GM23338 (cell line): Measurements from ENCODE around the gene CCDC117. TPM values are rescaled to one million over a fixed set of nuclear protein-coding genes. Genes with fewer than 3 reads are reported as not detected.
"Not testable (repeated sequence)": the region's sequence is repeated elsewhere in the genome, so short reads cannot be mapped to it uniquely, and the experiment has no call there.

ENCODE experiments used
- ATAC-seq: fragments of 200-7000 bp; cut with Tn5 transposase; 3 replicates; pipeline ENCODE4 v1.9.1; 2020
- DNase-seq: peaks from one replicate; pipeline ENCODE4 v3.0.0-alpha.2; 2015; ENCODE audit warnings: low spot score
- H2AFZ ChIP-seq: fragments of 200-600 bp; sonication (generic); 2 replicates; pipeline ENCODE4 v1.8.0; 2016; ENCODE audit warnings: antibody characterized with exemption, mild to moderate bottlenecking, moderate library complexity
- H3F3A ChIP-seq: fragments of 200-600 bp; sonication (generic); replicated peaks from 2 replicates; pipeline ENCODE4 v1.8.0; 2017; ENCODE audit warnings: antibody characterized with exemption, mixed run types, low read depth
- H3K27ac ChIP-seq: fragments of 200-600 bp; sonication (generic); 2 replicates; pipeline ENCODE4 v1.6.1; 2016; ENCODE audit warnings: low read depth
- H3K27me3 ChIP-seq: fragments of 200-600 bp; sonication (generic); 2 replicates; pipeline ENCODE4 v1.8.0; 2016; ENCODE audit warnings: mild to moderate bottlenecking, mixed run types, moderate library complexity; ENCODE audit not compliant: insufficient read depth
- H3K36me3 ChIP-seq: fragments of 200-600 bp; sonication (generic); 2 replicates; pipeline ENCODE4 v1.8.0; 2016; ENCODE audit warnings: mild to moderate bottlenecking; ENCODE audit not compliant: insufficient read depth
- H3K4me1 ChIP-seq: fragments of 200-600 bp; sonication (generic); 2 replicates; pipeline ENCODE4 v1.8.0; 2016; ENCODE audit warnings: mild to moderate bottlenecking, moderate library complexity; ENCODE audit not compliant: insufficient read depth
- H3K4me2 ChIP-seq: fragments of 200-600 bp; sonication (generic); 2 replicates; pipeline ENCODE4 v1.7.1; 2017; ENCODE audit warnings: mixed run types
- H3K4me3 ChIP-seq: fragments of 200-600 bp; sonication (generic); 2 replicates; pipeline ENCODE4 v1.6.1; 2016; ENCODE audit warnings: mixed run types
- H3K79me2 ChIP-seq: fragments of 200-600 bp; sonication (generic); replicated peaks from 2 replicates; pipeline ENCODE4 v1.8.0; 2017; ENCODE audit warnings: mild to moderate bottlenecking; ENCODE audit not compliant: insufficient read depth
- H3K9me2 ChIP-seq: fragments of 200-600 bp; sonication (generic); 2 replicates; pipeline ENCODE4 v1.8.0; 2017; ENCODE audit not compliant: insufficient read depth
- H4K20me1 ChIP-seq: fragments of 200-600 bp; sonication (generic); replicated peaks from 2 replicates; pipeline ENCODE4 v1.8.0; 2017; ENCODE audit warnings: mild to moderate bottlenecking; ENCODE audit not compliant: insufficient read depth
- H3K27ac Mint-ChIP-seq: 2 replicates; pipeline ENCODE4 v1.8.0; 2020; ENCODE audit warnings: inconsistent platforms, mild to moderate bottlenecking, moderate library complexity, mixed read lengths
- H3K27me3 Mint-ChIP-seq: 3 replicates; pipeline ENCODE4 v1.8.0; 2022; ENCODE audit warnings: low read depth, mild to moderate bottlenecking, moderate library complexity, mixed read lengths, inconsistent platforms; ENCODE audit not compliant: insufficient read depth, poor library complexity
- H3K36me3 Mint-ChIP-seq: 3 replicates; pipeline ENCODE4 v1.8.0; 2021; ENCODE audit warnings: low read depth, mild to moderate bottlenecking, inconsistent platforms, moderate library complexity, mixed read lengths
- H3K4me1 Mint-ChIP-seq: 3 replicates; pipeline ENCODE4 v1.8.0; 2020; ENCODE audit warnings: mild to moderate bottlenecking, inconsistent platforms, mixed read lengths
- H3K4me3 Mint-ChIP-seq: 3 replicates; pipeline ENCODE4 v1.8.0; 2021; ENCODE audit warnings: moderate library complexity, mild to moderate bottlenecking, inconsistent platforms, mixed read lengths
- H3K9me3 Mint-ChIP-seq: 3 replicates; pipeline ENCODE4 v1.8.0; 2020; ENCODE audit warnings: moderate library complexity, mild to moderate bottlenecking, inconsistent platforms, mixed read lengths
- CREB1 ChIP-seq: fragments of 250-450 bp; sonication (Bioruptor Pico); IDR thresholded peaks from 2 replicates; pipeline ENCODE4 v1.5.0; 2020; ENCODE audit warnings: low read depth, mild to moderate bottlenecking, moderate library complexity
- EZH2 ChIP-seq: fragments of 200-600 bp; sonication (generic); IDR thresholded peaks from one replicate; pipeline ENCODE4 v1.8.0; 2017; ENCODE audit warnings: antibody characterized with exemption, mild to moderate bottlenecking, low read depth; ENCODE audit not compliant: unreplicated experiment
- EZH2phosphoT487 ChIP-seq: fragments of 200-600 bp; sonication (generic); IDR thresholded peaks from one replicate; pipeline ENCODE4 v1.8.1; 2018; ENCODE audit warnings: antibody characterized with exemption; ENCODE audit not compliant: unreplicated experiment
- JUNB ChIP-seq: IDR thresholded peaks from one replicate; pipeline ENCODE4 v1.6.1; 2016; ENCODE audit warnings: antibody characterized with exemption; ENCODE audit not compliant: unreplicated experiment
- NANOG ChIP-seq: IDR thresholded peaks from 2 replicates; pipeline ENCODE4 v1.6.1; 2016; ENCODE audit warnings: antibody characterized with exemption, borderline replicate concordance
- POLR2AphosphoS5 ChIP-seq: IDR thresholded peaks from 2 replicates; pipeline ENCODE4 v1.6.1; 2016; ENCODE audit warnings: antibody characterized with exemption, low read depth
- REST ChIP-seq: IDR thresholded peaks from one replicate; pipeline ENCODE4 v1.6.1; 2018; ENCODE audit warnings: antibody characterized with exemption; ENCODE audit not compliant: unreplicated experiment
- STAT1 ChIP-seq: IDR thresholded peaks from one replicate; pipeline ENCODE4 v1.6.1; 2016; ENCODE audit warnings: antibody characterized with exemption; ENCODE audit not compliant: unreplicated experiment
- ZNF114 ChIP-seq: fragments of 250-450 bp; sonication (Bioruptor Pico); IDR thresholded peaks from 2 replicates; pipeline ENCODE4 v1.5.0; 2020; ENCODE audit warnings: mild to moderate bottlenecking, moderate library complexity
- ZNF462 ChIP-seq: fragments of 250-450 bp; sonication (Bioruptor Pico); IDR thresholded peaks from 2 replicates; pipeline ENCODE4 v1.5.0; 2020; ENCODE audit warnings: mild to moderate bottlenecking, moderate library complexity
- polyA plus RNA-seq: library from polyadenylated mRNA; unstranded; fragments of >200 nt; fragmentation: Nextera tagmentation; extraction: Ambion mirVana; gene quantifications from 2 replicates; pipeline ENCODE4 v1.2.1, GENCODE V29; 2016
- total RNA-seq: library from RNA; depleted of rRNA; stranded (reverse); fragments of >200 nt; shearing (Covaris generic); gene quantifications from 2 replicates; pipeline ENCODE4 v1.2.3, GENCODE V29; 2014
- TF ChIP-seq, protein P1 (sequence below), 2 experiments: fragments of 200-600 bp in 1 of 2; sonication (generic) in 1 of 2; conservative IDR thresholded peaks; 2 replicates each; pipeline versions ENCODE4 v1.5.1 to v1.6.1; 2016 to 2017; ENCODE audit warnings: antibody characterized with exemption in 2 of 2, low read depth in 2 of 2, mild to moderate bottlenecking in 2 of 2, moderate library complexity in 1 of 2

Gene CCDC117
- total and polyA plus RNA-seq, 2 experiments from 2014 or later: 23.9 to 54.1 TPM

DNA sequence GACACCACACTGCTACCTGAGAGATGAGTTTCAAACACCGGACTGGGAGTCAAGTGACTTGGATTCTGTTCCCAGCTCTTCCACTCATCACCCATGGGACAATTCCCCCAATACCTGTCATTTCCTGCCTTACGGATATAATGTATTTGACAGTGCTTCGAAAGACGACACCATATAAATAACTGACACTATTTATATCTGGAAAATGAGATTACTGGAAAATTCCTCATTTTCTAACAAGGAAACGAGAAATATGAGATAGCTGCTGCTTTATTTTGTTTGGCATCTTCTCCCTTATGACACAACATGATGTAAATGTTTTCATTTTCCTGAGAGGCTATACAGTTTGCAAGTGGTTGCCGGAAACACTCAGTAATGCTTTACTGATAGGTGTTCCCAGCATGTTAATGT is 22.0 kb upstream of the CCDC117 start:
- H3K27ac ChIP-seq: no peak overlapping the region
- H3F3A ChIP-seq: no peaks in the 10 kb centered on the region; the same call in 1 of the 2 replicates
- H3K36me3 Mint-ChIP-seq: peaks cover 77% of the 10 kb centered on the region
- H3K36me3 ChIP-seq: peaks cover 20% of the 10 kb centered on the region
- ATAC-seq: no peak
- H3K4me3 Mint-ChIP-seq: no peak overlapping the region
- no peak overlapping the region for H3K4me2 ChIP-seq
- no peaks in the 10 kb centered on the region for H3K4me1 ChIP-seq
- H2AFZ ChIP-seq: no peak overlapping the region
- no peaks in the 10 kb centered on the region for H3K27me3 Mint-ChIP-seq
- no peak overlapping the region for H3K27ac Mint-ChIP-seq
- H3K9me2 ChIP-seq: no peaks in the 10 kb centered on the region
- no peaks in the 10 kb centered on the region for H3K79me2 ChIP-seq
- no peaks in the 10 kb centered on the region for H3K27me3 ChIP-seq
- no peak overlapping the region for H3K4me3 ChIP-seq
- no peaks in the 10 kb centered on the region; the same call in 2 of the 3 replicates for H3K9me3 Mint-ChIP-seq
- DNase-seq: no peak
- no peak for TF ChIP-seq EZH2
- TF ChIP-seq NANOG: no peak
- TF ChIP-seq ZNF114: no peak
- TF ChIP-seq REST: no peak
- no peak for TF ChIP-seq ZNF462 (CRISPR knock-in tag)
- no peak for TF ChIP-seq STAT1
- no peak for TF ChIP-seq JUNB
- TF ChIP-seq, protein P1, sequence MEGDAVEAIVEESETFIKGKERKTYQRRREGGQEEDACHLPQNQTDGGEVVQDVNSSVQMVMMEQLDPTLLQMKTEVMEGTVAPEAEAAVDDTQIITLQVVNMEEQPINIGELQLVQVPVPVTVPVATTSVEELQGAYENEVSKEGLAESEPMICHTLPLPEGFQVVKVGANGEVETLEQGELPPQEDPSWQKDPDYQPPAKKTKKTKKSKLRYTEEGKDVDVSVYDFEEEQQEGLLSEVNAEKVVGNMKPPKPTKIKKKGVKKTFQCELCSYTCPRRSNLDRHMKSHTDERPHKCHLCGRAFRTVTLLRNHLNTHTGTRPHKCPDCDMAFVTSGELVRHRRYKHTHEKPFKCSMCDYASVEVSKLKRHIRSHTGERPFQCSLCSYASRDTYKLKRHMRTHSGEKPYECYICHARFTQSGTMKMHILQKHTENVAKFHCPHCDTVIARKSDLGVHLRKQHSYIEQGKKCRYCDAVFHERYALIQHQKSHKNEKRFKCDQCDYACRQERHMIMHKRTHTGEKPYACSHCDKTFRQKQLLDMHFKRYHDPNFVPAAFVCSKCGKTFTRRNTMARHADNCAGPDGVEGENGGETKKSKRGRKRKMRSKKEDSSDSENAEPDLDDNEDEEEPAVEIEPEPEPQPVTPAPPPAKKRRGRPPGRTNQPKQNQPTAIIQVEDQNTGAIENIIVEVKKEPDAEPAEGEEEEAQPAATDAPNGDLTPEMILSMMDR (conservative IDR thresholded peaks at IDR 0.05; ENCODE audit: low read depth in 2 of 2): no peak
- TF ChIP-seq POLR2AphosphoS5: no peak
- TF ChIP-seq EZH2phosphoT487: no peak
- no peak for TF ChIP-seq CREB1 (CRISPR knock-in tag)
- H3K4me1 Mint-ChIP-seq: no peaks in the 10 kb centered on the region
- no peaks in the 10 kb centered on the region for H4K20me1 ChIP-seq

DNA sequence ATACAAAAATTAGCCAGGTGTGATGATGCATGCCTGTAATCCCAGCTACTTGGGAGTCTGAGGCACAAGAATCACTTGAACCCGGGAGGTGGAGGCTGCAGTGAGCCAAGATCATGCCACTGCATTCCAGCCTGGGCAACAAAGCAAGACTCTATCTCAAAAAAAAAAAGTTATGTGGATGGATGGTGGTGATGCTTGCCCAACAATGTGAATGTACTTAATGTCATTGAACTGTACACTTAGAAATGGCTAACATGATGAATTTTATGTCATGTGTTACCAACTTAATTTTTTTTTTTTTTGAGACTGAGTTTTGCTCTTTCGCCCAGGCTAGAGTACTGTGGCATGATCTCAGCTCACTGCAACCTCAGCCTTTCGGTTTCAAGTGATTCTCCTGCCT is 18.0 kb upstream of the CCDC117 start:
- not testable (repeated sequence) for H3K27ac ChIP-seq, ATAC-seq, H3K4me3 ChIP-seq, H3K9me2 ChIP-seq, H3K4me3 Mint-ChIP-seq, H3F3A ChIP-seq, H3K4me1 Mint-ChIP-seq, H3K4me2 ChIP-seq, H3K4me1 ChIP-seq, H3K27me3 Mint-ChIP-seq, H2AFZ ChIP-seq, H3K27ac Mint-ChIP-seq, H4K20me1 ChIP-seq, H3K79me2 ChIP-seq, H3K36me3 ChIP-seq, DNase-seq, H3K27me3 ChIP-seq
- Mint-ChIP-seq H3K9me3 (peaks cover 15% of the 10 kb centered on the region), H3K36me3 (peaks cover 64% of the 10 kb centered on the region)
